ENCODE measurements around the gene EXOC4. TPM values are rescaled to one million over a fixed set of nuclear protein-coding genes. Genes with fewer than 3 reads are reported as not detected.

Gene EXOC4
- total and polyA plus RNA-seq, 2 donors (not counting 3 experiments of a cell fraction or from before 2014, with no cell fraction given) = 20.3 to 73.1 TPM

DNA sequence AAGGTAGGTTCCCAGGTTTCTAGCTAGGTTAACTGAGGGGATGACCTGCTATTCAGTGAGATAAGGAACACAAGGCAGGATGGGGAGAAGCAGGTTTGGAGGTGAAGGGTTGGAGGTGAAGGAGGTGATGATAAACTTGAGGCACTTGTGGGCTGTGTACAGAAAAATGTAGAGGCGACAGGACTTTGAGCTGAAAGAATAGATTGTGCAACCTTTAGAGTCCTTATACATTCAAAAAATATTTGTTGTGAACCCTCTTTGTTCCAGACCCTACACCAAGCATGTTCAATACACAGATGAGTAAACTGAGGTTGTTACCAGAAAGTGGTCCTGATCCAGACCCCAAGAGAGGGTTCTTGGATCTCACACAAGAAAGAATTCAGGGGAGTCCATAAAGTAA is 828.8 kb downstream of the EXOC4 start:
- Histone ChIP-seq H2AFZ (ENCODE audit: low read depth, low read length) (no peak overlapping the region), H3K36me3 (ENCODE audit: control insufficient read depth in 2 of 2, extremely low read depth in 1 of 2, insufficient read depth in 2 of 2, low read length in 2 of 2) (no peaks in the 10 kb centered on the region), H3K9me3 (replicated peaks; ENCODE audit: control insufficient read depth, insufficient read depth, low read length) (no peaks in the 10 kb centered on the region), H3K9ac (replicated peaks; ENCODE audit: extremely low read depth, insufficient read depth, low read length) (no peak overlapping the region), H3K79me2 (ENCODE audit: control insufficient read depth, insufficient read depth, low read length) (no peaks in the 10 kb centered on the region), H3K4me3 (replicated peaks in 1 of 3; ENCODE audit: insufficient read depth in 1 of 3, low read depth in 1 of 3, low read length in 3 of 3) (no peak overlapping the region), H3K9me1 (replicated peaks; ENCODE audit: control insufficient read depth, extremely low read depth, insufficient read depth, low read length) (no peaks in the 10 kb centered on the region), H3K4me2 (ENCODE audit: insufficient read depth, low read length) (no peak overlapping the region), H3K27ac (ENCODE audit: insufficient read depth, low read depth, low read length) (no peak overlapping the region), H4K20me1 (replicated peaks; ENCODE audit: control insufficient read depth, extremely low read depth, insufficient read depth, low read length) (no peaks in the 10 kb centered on the region), H3K4me1 (ENCODE audit: control insufficient read depth, extremely low read depth, insufficient read depth, low read length) (no peaks in the 10 kb centered on the region), H3K27me3 (ENCODE audit: control insufficient read depth in 2 of 2, insufficient read depth in 2 of 2, low read length in 2 of 2) (no peaks in the 10 kb centered on the region)
- CTCF ChIA-PET = interaction anchor here (1.9 kb wide), 1 partner anchor 60 kb away, joined by 4 read pairs; no protein-coding TSS in a partner anchor
- no peak for FAIRE-seq
- dilution Hi-C loops (cut with MboI; ENCODE audit: extremely low pct_ligation_motif_present, low sequenced_read_pairs) = no loop called here
- TF ChIP-seq, protein P1, sequence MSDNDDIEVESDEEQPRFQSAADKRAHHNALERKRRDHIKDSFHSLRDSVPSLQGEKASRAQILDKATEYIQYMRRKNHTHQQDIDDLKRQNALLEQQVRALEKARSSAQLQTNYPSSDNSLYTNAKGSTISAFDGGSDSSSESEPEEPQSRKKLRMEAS (IDR thresholded peaks at IDR 0.05; ENCODE audit: insufficient read depth, insufficient read length) = no peak
- TF ChIP-seq POLR2AphosphoS5 (IDR thresholded peaks at IDR 0.05; ENCODE audit: insufficient read depth, low read depth, low read length) (no peak), FOS (IDR thresholded peaks at IDR 0.05; ENCODE audit: borderline replicate concordance, insufficient read depth, low read length) (no peak), GATA2 (IDR thresholded peaks at IDR 0.05; ENCODE audit: insufficient read depth, insufficient read length, low read depth, low read length) (no peak), JUN (IDR thresholded peaks at IDR 0.05; ENCODE audit: borderline replicate concordance, insufficient read depth, insufficient read length, low read depth) (no peak), POLR2A (IDR thresholded peaks at IDR 0.05; ENCODE audit: low read depth, low read length) (no peak), MYC (IDR thresholded peaks at IDR 0.05; ENCODE audit: low read depth, low read length) (no peak), EZH2 (IDR thresholded peaks at IDR 0.05; ENCODE audit: borderline replicate concordance, low read depth, low read length, severe bottlenecking) (no peak)
- TF ChIP-seq, protein P2, sequence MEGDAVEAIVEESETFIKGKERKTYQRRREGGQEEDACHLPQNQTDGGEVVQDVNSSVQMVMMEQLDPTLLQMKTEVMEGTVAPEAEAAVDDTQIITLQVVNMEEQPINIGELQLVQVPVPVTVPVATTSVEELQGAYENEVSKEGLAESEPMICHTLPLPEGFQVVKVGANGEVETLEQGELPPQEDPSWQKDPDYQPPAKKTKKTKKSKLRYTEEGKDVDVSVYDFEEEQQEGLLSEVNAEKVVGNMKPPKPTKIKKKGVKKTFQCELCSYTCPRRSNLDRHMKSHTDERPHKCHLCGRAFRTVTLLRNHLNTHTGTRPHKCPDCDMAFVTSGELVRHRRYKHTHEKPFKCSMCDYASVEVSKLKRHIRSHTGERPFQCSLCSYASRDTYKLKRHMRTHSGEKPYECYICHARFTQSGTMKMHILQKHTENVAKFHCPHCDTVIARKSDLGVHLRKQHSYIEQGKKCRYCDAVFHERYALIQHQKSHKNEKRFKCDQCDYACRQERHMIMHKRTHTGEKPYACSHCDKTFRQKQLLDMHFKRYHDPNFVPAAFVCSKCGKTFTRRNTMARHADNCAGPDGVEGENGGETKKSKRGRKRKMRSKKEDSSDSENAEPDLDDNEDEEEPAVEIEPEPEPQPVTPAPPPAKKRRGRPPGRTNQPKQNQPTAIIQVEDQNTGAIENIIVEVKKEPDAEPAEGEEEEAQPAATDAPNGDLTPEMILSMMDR (IDR thresholded peaks at IDR 0.05; ENCODE audit: extremely low read depth in 1 of 2, insufficient read depth in 1 of 2, low read depth in 1 of 2, low read length in 2 of 2) = no peak
- BruUV-seq (replicated peaks) = no TSS peak
- POLR2A ChIA-PET = no interaction called here
- DNase-seq (ENCODE audit: low read depth, low spot score) = no peak
- intact Hi-C loops (cut with micrococcal nuclease) = no loop called here
